ENCODE results near the gene UBE2D4. TPM values are rescaled to one million over a fixed set of nuclear protein-coding genes. Genes with fewer than 3 reads are reported as not detected.

The UBE2D4 gene
- total RNA-seq, 4 donors from 2014 or later: 13.3 to 55.7 (median 15.5) TPM

- no peaks in the 10 kb centered on the region for H3K9me3 ChIP-seq
- in situ Hi-C loops (cut with MboI; ENCODE audit: low pct_ligation_motif_present in 1 of 4, low pct_unique_long_range_greater_than_20kb in 1 of 4, low sequenced_read_pairs in 3 of 4): no loop called here
- WGBS, 2 donors (ENCODE audit: low coverage in 1 of 2): 82 to 84% methylated on average over 3 to 5 of the region's 5 CpGs
- peaks cover 0 to 61% (median 19%) of the 10 kb centered on the region in 4 donors for H3K36me3 ChIP-seq
- no peaks in the 10 kb centered on the region for H3K27me3 ChIP-seq
- no peak overlapping the region for H3K4me3 ChIP-seq
- H3K4me1 ChIP-seq: peaks cover 0 to 4% (median 0%) of the 10 kb centered on the region in 4 donors
- DNase-seq: no peak
- H3K27ac ChIP-seq: peak overlapping the region in 1 of 4 donors; percentile 10
- intact Hi-C loops (cut with DNase I; ENCODE audit: low total_unique reads): loop anchor here (5.0 kb wide), 1 partner anchor 243 kb away; the partner anchor contains the start of gene POLD2
- TF ChIP-seq POLR2AphosphoS5 (IDR thresholded peaks at IDR 0.05) (no peak), POLR2A (IDR thresholded peaks at IDR 0.05) (no peak), CTCF (IDR thresholded peaks at IDR 0.05) (no peak), EP300 (IDR thresholded peaks at IDR 0.05; ENCODE audit: low read depth) (no peak)
Measured at GRCh38 chr7:43878867-43879266, 47.4 kb upstream of the UBE2D4 start.

GRCh38 chr7:43879477-43879876 is 46.8 kb upstream of the UBE2D4 start:
- 84 to 89% methylated on average over 2 of the region's 2 CpGs for WGBS, 2 donors (ENCODE audit: low coverage in 1 of 2)
- peak overlapping the region in 1 of 4 donors; percentile 10 for H3K27ac ChIP-seq
- H3K4me1 ChIP-seq: no peaks in the 10 kb centered on the region
- peaks cover 0 to 61% (median 22%) of the 10 kb centered on the region in 4 donors for H3K36me3 ChIP-seq
- in situ Hi-C loops (cut with MboI; ENCODE audit: low pct_ligation_motif_present in 1 of 4, low pct_unique_long_range_greater_than_20kb in 1 of 4, low sequenced_read_pairs in 3 of 4): no loop called here
- TF ChIP-seq CTCF (IDR thresholded peaks at IDR 0.05) (no peak), EP300 (IDR thresholded peaks at IDR 0.05; ENCODE audit: low read depth) (no peak), POLR2AphosphoS5 (IDR thresholded peaks at IDR 0.05) (no peak), POLR2A (IDR thresholded peaks at IDR 0.05) (no peak)
- H3K4me3 ChIP-seq: no peak overlapping the region
- H3K27me3 ChIP-seq: no peaks in the 10 kb centered on the region
- DNase-seq: no peak
- no peaks in the 10 kb centered on the region for H3K9me3 ChIP-seq
- intact Hi-C loops (cut with DNase I; ENCODE audit: low total_unique reads): loop anchor here (5.0 kb wide), 1 partner anchor 243 kb away; the partner anchor contains the start of gene POLD2

- Histone ChIP-seq H3K27ac (no peak overlapping the region), H3K4me3 (no peak overlapping the region), H3K9me3 (no peaks in the 10 kb centered on the region), H3K4me1 (no peaks in the 10 kb centered on the region), H3K36me3 (peaks cover 0 to 61% (median 23%) of the 10 kb centered on the region in 4 donors), H3K27me3 (no peaks in the 10 kb centered on the region)
- WGBS, 2 donors (ENCODE audit: low coverage in 1 of 2): 70 to 82% methylated on average over 2 to 5 of the region's 5 CpGs
- DNase-seq: no peak
- in situ Hi-C loops (cut with MboI; ENCODE audit: low pct_ligation_motif_present in 1 of 4, low pct_unique_long_range_greater_than_20kb in 1 of 4, low sequenced_read_pairs in 3 of 4): no loop called here
- intact Hi-C loops (cut with DNase I; ENCODE audit: low total_unique reads): no loop called here
- TF ChIP-seq EP300 (IDR thresholded peaks at IDR 0.05; ENCODE audit: low read depth) (no peak), POLR2AphosphoS5 (IDR thresholded peaks at IDR 0.05) (no peak), CTCF (IDR thresholded peaks at IDR 0.05) (no peak), POLR2A (IDR thresholded peaks at IDR 0.05) (no peak)
Measured at GRCh38 chr7:43880596-43880995, 45.6 kb upstream of the UBE2D4 start.

DNA sequence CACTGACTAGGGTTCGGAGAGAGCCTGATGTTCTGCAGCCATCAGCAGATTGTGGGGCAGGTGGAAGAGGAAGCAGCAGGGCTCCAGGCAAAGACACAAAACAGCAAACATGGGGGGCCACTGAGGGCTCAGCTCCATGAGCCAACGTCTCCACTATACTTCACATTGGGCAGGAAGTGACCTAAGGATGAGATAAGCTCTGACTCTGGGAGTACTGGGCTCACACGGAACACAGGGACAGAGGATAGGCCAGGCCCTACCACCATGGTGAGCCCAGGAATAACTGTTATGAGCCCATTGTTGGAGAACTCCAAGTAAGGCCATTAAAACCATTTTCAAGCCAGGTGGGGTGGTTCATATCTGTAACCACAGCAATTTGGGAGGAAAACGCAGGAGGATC is 42.0 kb upstream of the UBE2D4 start:
- no peak for DNase-seq
- no peak for TF ChIP-seq EP300 (IDR thresholded peaks at IDR 0.05; ENCODE audit: low read depth)
- no peak for TF ChIP-seq CTCF (IDR thresholded peaks at IDR 0.05)
- intact Hi-C loops (cut with DNase I; ENCODE audit: low total_unique reads) (no loop called here), in situ Hi-C loops (cut with MboI; ENCODE audit: low pct_ligation_motif_present in 1 of 4, low pct_unique_long_range_greater_than_20kb in 1 of 4, low sequenced_read_pairs in 3 of 4) (no loop called here)
- Histone ChIP-seq H3K27me3 (no peaks in the 10 kb centered on the region), H3K9me3 (no peaks in the 10 kb centered on the region), H3K4me3 (no peak overlapping the region), H3K36me3 (peaks cover 0 to 29% (median 11%) of the 10 kb centered on the region in 4 donors), H3K27ac (no peak overlapping the region), H3K4me1 (peaks cover 0 to 1% (median 0%) of the 10 kb centered on the region in 4 donors)
- 89% methylated on average over 4 of the region's 4 CpGs; no CpG with 5 or more reads in 1 of the 2 donors for WGBS, 2 donors (ENCODE audit: low coverage in 1 of 2)
